GM23248 (cell line): Measurements from ENCODE around the gene LAMP1. TPM values are rescaled to one million over a fixed set of nuclear protein-coding genes. Genes with fewer than 3 reads are reported as not detected.
A peak's percentile ranks its signal among the peaks of the same experiment; 100 is the strongest.

Experiments used
- DNase-seq: peaks from one replicate; pipeline ENCODE4 v3.0.0-alpha.2; 2015
- H2AFZ ChIP-seq: fragments of 200-600 bp; sonication (generic); 2 replicates; pipeline ENCODE4 v1.6.1; 2016; ENCODE audit warnings: antibody characterized with exemption
- H3F3A ChIP-seq: fragments of 200-600 bp; sonication (generic); 2 replicates; pipeline ENCODE4 v1.6.1; 2016; ENCODE audit warnings: mild to moderate bottlenecking, antibody characterized with exemption, mixed run types; ENCODE audit not compliant: insufficient read depth
- H3K27ac ChIP-seq: fragments of 200-600 bp; sonication (generic); 2 replicates; pipeline ENCODE4 v1.5.1; 2016; ENCODE audit warnings: mild to moderate bottlenecking
- H3K27me3 ChIP-seq: fragments of 200-600 bp; sonication (generic); replicated peaks from 2 replicates; pipeline ENCODE4 v1.6.1; 2016; ENCODE audit warnings: mild to moderate bottlenecking; ENCODE audit not compliant: insufficient read depth
- H3K36me3 ChIP-seq: fragments of 200-600 bp; sonication (generic); 2 replicates; pipeline ENCODE4 v1.6.1; 2016; ENCODE audit warnings: low read depth, mild to moderate bottlenecking
- H3K4me1 ChIP-seq: fragments of 200-600 bp; sonication (generic); 2 replicates; pipeline ENCODE4 v1.6.1; 2016; ENCODE audit warnings: mild to moderate bottlenecking; ENCODE audit not compliant: insufficient read depth
- H3K4me2 ChIP-seq: fragments of 200-600 bp; sonication (generic); one replicate; pipeline ENCODE4 v1.6.1; 2016; ENCODE audit warnings: mild to moderate bottlenecking; ENCODE audit not compliant: unreplicated experiment
- H3K4me3 ChIP-seq: fragments of 200-600 bp; sonication (generic); 2 replicates; pipeline ENCODE4 v1.5.1; 2016; ENCODE audit warnings: mild to moderate bottlenecking
- H3K79me2 ChIP-seq: fragments of 200-600 bp; sonication (generic); 2 replicates; pipeline ENCODE4 v1.6.1; 2016; ENCODE audit warnings: mild to moderate bottlenecking; ENCODE audit not compliant: insufficient read depth
- H3K9ac ChIP-seq: fragments of 200-600 bp; sonication (generic); 2 replicates; pipeline ENCODE4 v1.6.1; 2016; ENCODE audit warnings: mild to moderate bottlenecking
- H3K9me2 ChIP-seq: fragments of 200-600 bp; sonication (generic); 2 replicates; pipeline ENCODE4 v1.6.1; 2016; ENCODE audit warnings: mixed run types, mild to moderate bottlenecking, moderate library complexity; ENCODE audit not compliant: insufficient read depth
- H3K9me3 ChIP-seq: fragments of 200-600 bp; sonication (generic); one replicate; pipeline ENCODE4 v1.6.1; 2017; ENCODE audit warnings: low read depth
- H4K20me1 ChIP-seq: fragments of 200-600 bp; sonication (generic); 2 replicates; pipeline ENCODE4 v1.6.0; 2016; ENCODE audit not compliant: insufficient read depth
- EZH2 ChIP-seq: fragments of 200-600 bp; sonication (generic); IDR thresholded peaks from 2 replicates; pipeline ENCODE4 v1.6.1; 2018; ENCODE audit warnings: antibody characterized with exemption, mild to moderate bottlenecking; ENCODE audit not compliant: insufficient read depth, poor library complexity, severe bottlenecking
- EZH2phosphoT487 ChIP-seq: fragments of 200-600 bp; sonication (generic); IDR thresholded peaks from 2 replicates; pipeline ENCODE4 v1.6.1; 2018; ENCODE audit warnings: antibody characterized with exemption, moderate library complexity, mild to moderate bottlenecking, low read depth; ENCODE audit not compliant: insufficient read depth
- WGBS, 2 experiments: methylation state at CpG; one replicate each; pipeline ENCODE4 v1.1.6; 2015 to 2017; ENCODE audit warnings: low lambda C conversion rate in 2 of 2, low coverage in 1 of 2; ENCODE audit errors: missing lambda C conversion rate in 2 of 2; 5-methylcytosine and 5-hydroxymethylcytosine counted together
- in situ Hi-C: fragments of 300-500 bp; cut with MboI; formaldehyde crosslinking; loops from 2 replicates; pipeline ENCODE4 v1.15.0; 2020
- polyA plus RNA-seq: library from polyadenylated mRNA; unstranded; fragments of >200 nt; fragmentation: Nextera tagmentation; extraction: Ambion mirVana; gene quantifications from 2 replicates; pipeline ENCODE4 v1.2.1, GENCODE V29; 2016
- total RNA-seq: library from RNA; depleted of rRNA; stranded (reverse); fragments of >200 nt; shearing (Covaris generic); gene quantifications from 2 replicates; pipeline ENCODE4 v1.2.3, GENCODE V29; 2014

Gene LAMP1
- total and polyA plus RNA-seq, 2 experiments from 2014 or later = 111 to 305 TPM

- H2AFZ ChIP-seq = no peak overlapping the region
- H3K4me2 ChIP-seq = no peak overlapping the region
Measured at GRCh38 chr13:113275387-113275786, 21.7 kb upstream of the LAMP1 start.

GRCh38 chr13:113280126-113280525, 16.9 kb upstream of the LAMP1 start:
- no peak for TF ChIP-seq EZH2phosphoT487
- TF ChIP-seq EZH2 = no peak
- Histone ChIP-seq H3K4me2 (no peak overlapping the region), H3K9me2 (no peaks in the 10 kb centered on the region), H3K9ac (no peak overlapping the region), H3K27me3 (no peaks in the 10 kb centered on the region), H3K27ac (no peak overlapping the region), H3K4me1 (peaks cover 1% of the 10 kb centered on the region), H3K9me3 (no peaks in the 10 kb centered on the region), H3K79me2 (no peaks in the 10 kb centered on the region), H3K36me3 (no peaks in the 10 kb centered on the region), H3K4me3 (no peak overlapping the region), H4K20me1 (no peaks in the 10 kb centered on the region), H2AFZ (no peak overlapping the region), H3F3A (no peaks in the 10 kb centered on the region)
- no peak for DNase-seq
- WGBS, 2 experiments = 83 to 86% methylated on average over 6 of the region's 6 CpGs
- in situ Hi-C loops = no loop called here

More at GRCh38 chr13:113275387-113275786, 21.7 kb upstream of the LAMP1 start:
- no peaks in the 10 kb centered on the region for H3K79me2 ChIP-seq
- no peak overlapping the region for H3K27ac ChIP-seq
- H3K27me3 ChIP-seq = no peaks in the 10 kb centered on the region
- peaks cover 16% of the 10 kb centered on the region for H3K4me1 ChIP-seq
- H3K9me3 ChIP-seq = no peaks in the 10 kb centered on the region
- H3K9ac ChIP-seq = no peak overlapping the region
- WGBS, 2 experiments = 0 to 5% methylated on average over 3 of the region's 3 CpGs
- no peak overlapping the region for H3K4me3 ChIP-seq
- DNase-seq = peak; percentile 81
- no peak for TF ChIP-seq EZH2
- no peak for TF ChIP-seq EZH2phosphoT487
- H3K36me3 ChIP-seq = no peaks in the 10 kb centered on the region
- no peaks in the 10 kb centered on the region for H4K20me1 ChIP-seq
- H3F3A ChIP-seq = peaks cover 15% of the 10 kb centered on the region; the same call in 1 of the 2 replicates
- in situ Hi-C loops = no loop called here
- no peaks in the 10 kb centered on the region for H3K9me2 ChIP-seq

GRCh38 chr13:113283904-113284303, 13.1 kb upstream of the LAMP1 start:
- Histone ChIP-seq H3K9me3 (no peaks in the 10 kb centered on the region), H3K4me1 (no peaks in the 10 kb centered on the region), H3K9me2 (no peaks in the 10 kb centered on the region), H4K20me1 (no peaks in the 10 kb centered on the region), H3K27me3 (no peaks in the 10 kb centered on the region), H3K9ac (no peak overlapping the region), H3F3A (no peaks in the 10 kb centered on the region), H3K4me3 (no peak overlapping the region), H2AFZ (no peak overlapping the region), H3K36me3 (no peaks in the 10 kb centered on the region), H3K79me2 (no peaks in the 10 kb centered on the region), H3K4me2 (no peak overlapping the region), H3K27ac (no peak overlapping the region)
- DNase-seq = peak; percentile 21
- in situ Hi-C loops = no loop called here
- 46 to 50% methylated on average over 8 of the region's 8 CpGs for WGBS, 2 experiments
- TF ChIP-seq EZH2 (no peak), EZH2phosphoT487 (no peak)

GRCh38 chr13:113288880-113289279, 8.2 kb upstream of the LAMP1 start:
- in situ Hi-C loops = no loop called here
- no peaks in the 10 kb centered on the region for H3K36me3 ChIP-seq
- H3K9ac ChIP-seq = no peak overlapping the region
- H3K27ac ChIP-seq = no peak overlapping the region
- 20 to 36% methylated on average over 5 of the region's 5 CpGs for WGBS, 2 experiments
- H3K4me1 ChIP-seq = peaks cover 4% of the 10 kb centered on the region; the same call in 1 of the 2 replicates
- peaks cover 15% of the 10 kb centered on the region for H3F3A ChIP-seq
- no peak for TF ChIP-seq EZH2
- TF ChIP-seq EZH2phosphoT487 = no peak
- no peak for DNase-seq
- H2AFZ ChIP-seq = no peak overlapping the region
- H3K4me3 ChIP-seq = no peak overlapping the region
- H3K4me2 ChIP-seq = no peak overlapping the region
- no peaks in the 10 kb centered on the region for H3K9me2 ChIP-seq
- H3K9me3 ChIP-seq = no peaks in the 10 kb centered on the region
- 0 out of 2 replicates have a peak, but pooled peaks cover 5% of the 10 kb centered on the region for H3K27me3 ChIP-seq
- H4K20me1 ChIP-seq = no peaks in the 10 kb centered on the region
- no peaks in the 10 kb centered on the region for H3K79me2 ChIP-seq

GRCh38 chr13:113291129-113291528, 5.9 kb upstream of the LAMP1 start:
- in situ Hi-C loops = no loop called here
- Histone ChIP-seq H3K4me2 (no peak overlapping the region), H4K20me1 (no peaks in the 10 kb centered on the region), H3K36me3 (no peaks in the 10 kb centered on the region), H3K9me3 (no peaks in the 10 kb centered on the region), H3K27me3 (0 out of 2 replicates have a peak, but pooled peaks cover 5% of the 10 kb centered on the region), H3K79me2 (no peaks in the 10 kb centered on the region), H3K4me1 (peaks cover 4% of the 10 kb centered on the region; the same call in 1 of the 2 replicates), H3K27ac (no peak overlapping the region), H3K9ac (no peak overlapping the region), H2AFZ (no peak overlapping the region), H3K9me2 (no peaks in the 10 kb centered on the region), H3K4me3 (no peak overlapping the region), H3F3A (peaks cover 15% of the 10 kb centered on the region)
- no peak for TF ChIP-seq EZH2
- no peak for TF ChIP-seq EZH2phosphoT487
- no peak for DNase-seq
- WGBS, 2 experiments = 50 to 58% methylated on average over 2 of the region's 2 CpGs
